ENCODE data around the gene YARS1.

The YARS1 gene

GRCh38 chr1:32761253-32761877 is 55.8 kb downstream of the YARS1 start:
- no peak for DNase-seq

- DNase-seq = no peak
These were observed 57.0 kb downstream of the YARS1 start for GRCh38 chr1:32759997-32760623.

- DNase-seq = no peak
These were observed 57.6 kb downstream of the YARS1 start for GRCh38 chr1:32759521-32759981.

GRCh38 chr1:32758795-32759430 is 58.2 kb downstream of the YARS1 start:
- DNase-seq = no peak

- no peak for DNase-seq
These were observed 58.9 kb downstream of the YARS1 start for GRCh38 chr1:32758177-32758794.

GRCh38 chr1:32757213-32757895 is 59.8 kb downstream of the YARS1 start:
- no peak for DNase-seq

GRCh38 chr1:32755810-32756159 is 61.4 kb downstream of the YARS1 start:
- no peak for DNase-seq

GRCh38 chr1:32755098-32755809 is 61.9 kb downstream of the YARS1 start:
- no peak for DNase-seq

GRCh38 chr1:32754317-32755097 is 62.7 kb downstream of the YARS1 start:
- no peak for DNase-seq

GRCh38 chr1:32753532-32754316 is 63.4 kb downstream of the YARS1 start:
- DNase-seq = peak; percentile 81

- no peak for DNase-seq
These were observed 67.4 kb downstream of the YARS1 start for GRCh38 chr1:32749771-32750170.

GRCh38 chr1:32749332-32749731 is 67.8 kb downstream of the YARS1 start:
- DNase-seq = no peak

- no peak for DNase-seq
These were observed 68.2 kb downstream of the YARS1 start for GRCh38 chr1:32748926-32749325.

GRCh38 chr1:32748348-32748747 is 68.8 kb downstream of the YARS1 start:
- DNase-seq = no peak

- DNase-seq = no peak
These were observed 71.0 kb downstream of the YARS1 start for GRCh38 chr1:32746130-32746529.

GRCh38 chr1:32744071-32744425 is 73.1 kb downstream of the YARS1 start:
- no peak for DNase-seq

- no peak for DNase-seq
These were observed 73.6 kb downstream of the YARS1 start for GRCh38 chr1:32743380-32744070.

- DNase-seq = no peak
These were observed 74.2 kb downstream of the YARS1 start for GRCh38 chr1:32742956-32743355.

- DNase-seq = no peak
These were observed 74.8 kb downstream of the YARS1 start for GRCh38 chr1:32742199-32742947.

Measured in NCI-H1092 (cell line).